IMR-90 (cell line): ENCODE data around the gene SURF1. TPM values are rescaled to one million over a fixed set of nuclear protein-coding genes. Genes with fewer than 3 reads are reported as not detected.

ENCODE experiments used
- ATAC-seq: fragments of 200-7000 bp; cut with Tn5 transposase; 2 replicates; pipeline ENCODE4 v1.9.1; 2020; ENCODE audit warnings: low read depth, mild to moderate bottlenecking, moderate library complexity
- BruUV-seq: library from RNA; stranded (reverse); fragments of 400-500 nt; replicated peaks from 2 replicates; lab custom pipeline; 2021; lab: Mats Ljungman, UMichigan
- CTCF ChIA-PET: fragments of 300-600 bp; formaldehyde crosslinking; extraction: SDS; loops from one replicate; lab custom pipeline; 2021; ENCODE audit warnings: antibody characterized with exemption; lab: Yijun Ruan, JAX
- POLR2A ChIA-PET: fragments of 300-600 bp; sonication (Branson Sonifier 250); formaldehyde crosslinking; loops from one replicate; lab custom pipeline; 2022; ENCODE audit warnings: antibody characterized with exemption; ENCODE audit not compliant: unreplicated experiment; lab: Charles Lee
- DNase-seq: peaks from one replicate; pipeline ENCODE4 v3.0.0; 2013
- H2AFZ ChIP-seq: replicated peaks from 2 replicates; pipeline ENCODE3; 2013; ENCODE audit warnings: low read length, mild to moderate bottlenecking; ENCODE audit not compliant: poor library complexity
- H2AK5ac ChIP-seq: 2 replicates; pipeline ENCODE4 v1.6.1; 2013; ENCODE audit warnings: low read depth, low read length, inconsistent platforms
- H2AK9ac ChIP-seq: replicated peaks from 2 replicates; pipeline ENCODE3; 2013; ENCODE audit warnings: mild to moderate bottlenecking, low read depth, low read length, moderate library complexity; ENCODE audit not compliant: poor library complexity
- H2BK120ac ChIP-seq: 2 replicates; pipeline ENCODE4 v1.6.1; 2013; ENCODE audit warnings: low read depth, low read length, inconsistent platforms
- H2BK15ac ChIP-seq: 3 replicates; pipeline ENCODE4 v1.6.1; 2013; ENCODE audit warnings: low read depth, low read length, inconsistent platforms
- H2BK20ac ChIP-seq: 2 replicates; pipeline ENCODE4 v1.6.1; 2013; ENCODE audit warnings: low read depth, mild to moderate bottlenecking, inconsistent platforms, low read length, moderate library complexity
- H2BK5ac ChIP-seq: 2 replicates; pipeline ENCODE4 v1.6.1; 2013; ENCODE audit warnings: mild to moderate bottlenecking, low read depth, low read length, inconsistent platforms; ENCODE audit not compliant: poor library complexity, severe bottlenecking
- H3K14ac ChIP-seq: replicated peaks from 2 replicates; pipeline ENCODE4 v1.6.1; 2013; ENCODE audit warnings: low read depth, low read length, inconsistent platforms
- H3K18ac ChIP-seq: 2 replicates; pipeline ENCODE4 v1.6.1; 2013; ENCODE audit warnings: low read depth, low read length, control low read depth
- H3K23ac ChIP-seq: 2 replicates; pipeline ENCODE4 v1.6.1; 2013; ENCODE audit warnings: low read depth, low read length, inconsistent platforms
- H3K27ac ChIP-seq: 2 replicates; pipeline ENCODE4 v1.5.1; 2013; ENCODE audit warnings: mild to moderate bottlenecking, control low read depth, low read length; ENCODE audit not compliant: insufficient read depth
- H3K27me3 ChIP-seq: 2 replicates; pipeline ENCODE4 v1.6.1; 2013; ENCODE audit warnings: low read length; ENCODE audit not compliant: control insufficient read depth, insufficient read depth
- H3K36me3 ChIP-seq: 2 replicates; pipeline ENCODE4 v1.6.1; 2013; ENCODE audit warnings: low read length, mixed read lengths; ENCODE audit not compliant: control insufficient read depth, insufficient read depth
- H3K4ac ChIP-seq: 2 replicates; pipeline ENCODE4 v1.6.1; 2013; ENCODE audit warnings: low read depth, low read length, inconsistent platforms
- H3K4me1 ChIP-seq: 2 replicates; pipeline ENCODE4 v1.6.1; 2013; ENCODE audit warnings: low read length, mixed read lengths; ENCODE audit not compliant: control insufficient read depth, insufficient read depth
- H3K4me2 ChIP-seq: 2 replicates; pipeline ENCODE4 v1.6.1; 2013; ENCODE audit warnings: low read depth, mild to moderate bottlenecking, control low read depth, low read length, moderate library complexity
- H3K4me3 ChIP-seq: 2 replicates; pipeline ENCODE4 v1.5.1; 2013; ENCODE audit warnings: low read depth, mild to moderate bottlenecking, control low read depth, low read length, moderate library complexity; ENCODE audit not compliant: insufficient read depth
- H3K56ac ChIP-seq: 2 replicates; pipeline ENCODE4 v1.6.1; 2013; ENCODE audit warnings: low read length, inconsistent platforms; ENCODE audit not compliant: insufficient read depth; ENCODE audit errors: extremely low read depth
- H3K79me1 ChIP-seq, 2 experiments: 2 replicates each; pipeline ENCODE4 v1.6.1; 2013; ENCODE audit warnings: low read length in 2 of 2, inconsistent platforms in 1 of 2, low read depth in 1 of 2
- H3K9ac ChIP-seq: 2 replicates; pipeline ENCODE4 v1.6.1; 2013; ENCODE audit warnings: low read depth, low read length, control low read depth
- H3K9me1 ChIP-seq: 2 replicates; pipeline ENCODE4 v1.6.1; 2013; ENCODE audit warnings: low read length, inconsistent platforms; ENCODE audit not compliant: insufficient read depth
- H3K9me3 ChIP-seq: 2 replicates; pipeline ENCODE4 v1.6.1; 2013; ENCODE audit warnings: low read length; ENCODE audit not compliant: control insufficient read depth, insufficient read depth
- H4K20me1 ChIP-seq: 2 replicates; pipeline ENCODE4 v1.6.1; 2013; ENCODE audit warnings: low read length, inconsistent platforms; ENCODE audit not compliant: insufficient read depth
- H4K5ac ChIP-seq: 2 replicates; pipeline ENCODE4 v1.6.1; 2013; ENCODE audit warnings: mild to moderate bottlenecking, low read depth, low read length, control low read depth
- H4K8ac ChIP-seq, 2 experiments: 2 replicates each; pipeline ENCODE4 v1.6.1; 2013; ENCODE audit warnings: low read depth in 2 of 2, low read length in 2 of 2, control low read depth in 1 of 2, inconsistent platforms in 1 of 2
- H4K91ac ChIP-seq: 2 replicates; pipeline ENCODE4 v1.6.1; 2013; ENCODE audit warnings: low read depth, low read length, inconsistent platforms; ENCODE audit not compliant: insufficient read depth
- CHD1 ChIP-seq: IDR thresholded peaks from 2 replicates; pipeline ENCODE4 v1.6.1; 2012; ENCODE audit warnings: low read depth, low read length, improper control_type of control experiment
- MAZ ChIP-seq: IDR thresholded peaks from 2 replicates; pipeline ENCODE4 v1.6.1; 2012; ENCODE audit warnings: low read depth, mild to moderate bottlenecking, low read length, improper control_type of control experiment, moderate library complexity, borderline replicate concordance
- RAD21 ChIP-seq: IDR thresholded peaks from 2 replicates; pipeline ENCODE4 v1.6.1; 2012; ENCODE audit warnings: low read length, improper control_type of control experiment
- RFX5 ChIP-seq: IDR thresholded peaks from 2 replicates; pipeline ENCODE4 v1.8.0; 2012; ENCODE audit warnings: low read depth, mild to moderate bottlenecking, low read length, moderate library complexity
- WGBS, 2 experiments: methylation state at CpG; one replicate each; pipeline versions ENCODE4 v1.1.5 to v1.1.7; 2013; ENCODE audit warnings: missing lambda C conversion rate in 2 of 2; ENCODE audit not compliant: insufficient read length in 1 of 2; ENCODE audit errors: extremely low coverage in 2 of 2; 5-methylcytosine and 5-hydroxymethylcytosine counted together
- dilution Hi-C: fragments of 300-500 bp; cut with HindIII; formaldehyde crosslinking; loops from one replicate; pipeline ENCODE4 v1.14.3; 2018; ENCODE audit warnings: low sequenced_read_pairs; ENCODE audit not compliant: unreplicated experiment
- in situ Hi-C: fragments of 300-500 bp; cut with MboI; formaldehyde crosslinking; loops from 3 replicates; pipeline ENCODE4 v1.14.3; 2019; ENCODE audit warnings: low sequenced_read_pairs, inconsistent platforms, mixed read lengths
- intact Hi-C: fragments of 100-400 bp; cut with micrococcal nuclease; formaldehyde crosslinking; loops from 2 replicates; pipeline ENCODE4 v1.10.0; 2022
- polyA plus RNA-seq, 3 experiments: library from polyadenylated mRNA; depleted of rRNA; stranded (reverse); fragments of >200 nt; gene quantifications; 2 replicates each; pipeline ENCODE4 v1.2.3, GENCODE V29; 2012; ENCODE audit warnings: low replicate concordance in 1 of 3
- total RNA-seq: library from RNA; depleted of rRNA; stranded (reverse); fragments of >200 nt; gene quantifications from 2 replicates; pipeline ENCODE4 v1.2.3, GENCODE V29; 2012
- TF ChIP-seq, protein P1 (sequence below): conservative IDR thresholded peaks from 2 replicates; pipeline ENCODE4 v1.5.1; 2012; ENCODE audit warnings: mild to moderate bottlenecking, low read depth, low read length, improper control_type of control experiment

The SURF1 gene
- total and polyA plus RNA-seq, 2 of the 4 experiments (the other 2 are of a cell fraction), result 15.1 to 24.5 TPM

DNA sequence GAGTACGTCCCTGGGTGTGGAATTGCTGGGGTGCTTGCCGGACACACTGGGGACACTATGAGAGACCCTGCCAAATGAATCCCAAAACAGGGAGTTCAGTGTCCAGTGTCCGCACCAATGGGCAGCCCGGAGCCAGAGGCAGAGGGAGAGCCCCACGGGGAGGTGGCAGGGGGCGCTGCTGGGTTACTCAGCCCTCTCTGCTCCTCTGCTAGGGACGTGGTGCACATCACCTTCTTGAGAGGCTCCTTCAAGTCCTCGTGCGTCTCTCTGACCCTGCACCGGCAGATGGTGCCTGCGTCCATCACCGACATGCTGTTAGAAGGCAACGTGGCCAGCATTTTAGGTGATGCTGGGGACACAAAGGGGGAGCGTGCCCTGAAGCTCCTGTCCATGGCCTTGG lies 40.7 kb upstream of the SURF1 start:
- H4K5ac ChIP-seq, result no peak overlapping the region
- H2AK9ac ChIP-seq, result no peak overlapping the region
- no peaks in the 10 kb centered on the region for H3K4me1 ChIP-seq
- no peak overlapping the region for H2BK5ac ChIP-seq
- H2BK120ac ChIP-seq, result no peak overlapping the region
- H3K27me3 ChIP-seq, result peaks cover 30% of the 10 kb centered on the region
- no peak for DNase-seq
- no peak overlapping the region for H4K91ac ChIP-seq
- no peak overlapping the region for H3K56ac ChIP-seq
- no peak overlapping the region for H2BK20ac ChIP-seq
- no peak overlapping the region for H4K8ac ChIP-seq
- H3K18ac ChIP-seq, result no peak overlapping the region
- H3K27ac ChIP-seq, result no peak overlapping the region
- peak; percentile 67; the same call in 1 of the 2 replicates for ATAC-seq
- no peak overlapping the region for H3K4ac ChIP-seq
- POLR2A ChIA-PET, result no interaction called here
- in situ Hi-C loops, result no loop called here
- no TSS peak for BruUV-seq
- intact Hi-C loops, result no loop called here
- H3K36me3 ChIP-seq, result peaks cover 1% of the 10 kb centered on the region; the same call in 1 of the 2 replicates
- H2BK15ac ChIP-seq, result no peak overlapping the region
- H3K9ac ChIP-seq, result no peak overlapping the region
- no peak overlapping the region for H3K23ac ChIP-seq
- no peak overlapping the region for H3K14ac ChIP-seq
- H3K79me1 ChIP-seq, result no peaks in the 10 kb centered on the region
- no peak overlapping the region for H3K4me3 ChIP-seq
- 0 out of 2 replicates have a peak, but pooled peaks cover 4% of the 10 kb centered on the region for H3K9me1 ChIP-seq
- dilution Hi-C loops, result no loop called here
- no peaks in the 10 kb centered on the region for H4K20me1 ChIP-seq
- H2AFZ ChIP-seq, result no peak overlapping the region
- H2AK5ac ChIP-seq, result no peak overlapping the region
- TF ChIP-seq RAD21, result peak; percentile 28; the same call in 1 of the 2 replicates
- no peak for TF ChIP-seq RFX5
- no peak for TF ChIP-seq CHD1
- TF ChIP-seq MAZ, result no peak
- TF ChIP-seq, protein P1, sequence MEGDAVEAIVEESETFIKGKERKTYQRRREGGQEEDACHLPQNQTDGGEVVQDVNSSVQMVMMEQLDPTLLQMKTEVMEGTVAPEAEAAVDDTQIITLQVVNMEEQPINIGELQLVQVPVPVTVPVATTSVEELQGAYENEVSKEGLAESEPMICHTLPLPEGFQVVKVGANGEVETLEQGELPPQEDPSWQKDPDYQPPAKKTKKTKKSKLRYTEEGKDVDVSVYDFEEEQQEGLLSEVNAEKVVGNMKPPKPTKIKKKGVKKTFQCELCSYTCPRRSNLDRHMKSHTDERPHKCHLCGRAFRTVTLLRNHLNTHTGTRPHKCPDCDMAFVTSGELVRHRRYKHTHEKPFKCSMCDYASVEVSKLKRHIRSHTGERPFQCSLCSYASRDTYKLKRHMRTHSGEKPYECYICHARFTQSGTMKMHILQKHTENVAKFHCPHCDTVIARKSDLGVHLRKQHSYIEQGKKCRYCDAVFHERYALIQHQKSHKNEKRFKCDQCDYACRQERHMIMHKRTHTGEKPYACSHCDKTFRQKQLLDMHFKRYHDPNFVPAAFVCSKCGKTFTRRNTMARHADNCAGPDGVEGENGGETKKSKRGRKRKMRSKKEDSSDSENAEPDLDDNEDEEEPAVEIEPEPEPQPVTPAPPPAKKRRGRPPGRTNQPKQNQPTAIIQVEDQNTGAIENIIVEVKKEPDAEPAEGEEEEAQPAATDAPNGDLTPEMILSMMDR, result peak; percentile 42
- H3K4me2 ChIP-seq, result no peak overlapping the region
- 23% methylated on average over 8 of the region's 14 CpGs; no CpG with 5 or more reads in 1 of the 2 experiments for WGBS, 2 experiments
- CTCF ChIA-PET, result interaction anchor here (0.6 kb wide), 1 partner anchor 23 kb away, joined by 3 read pairs; no protein-coding TSS in a partner anchor
- no peaks in the 10 kb centered on the region for H3K9me3 ChIP-seq
